GM13976 (cell line): ENCODE data around the gene DCAF4.

Experiments
- DNase-seq: peaks from one replicate; pipeline ENCODE4 v3.0.0; 2012; ENCODE audit warnings: low spot score
- in situ Hi-C: fragments of 300-500 bp; cut with MboI; formaldehyde crosslinking; loops from one replicate; pipeline ENCODE4 v1.12.0; 2022; ENCODE audit warnings: low sequenced_read_pairs, mixed read lengths, inconsistent platforms; ENCODE audit not compliant: unreplicated experiment
- TF ChIP-seq, protein P1 (sequence below): IDR thresholded peaks from 2 replicates; pipeline ENCODE4 v1.5.1; 2012; ENCODE audit warnings: borderline replicate concordance, mild to moderate bottlenecking; ENCODE audit not compliant: insufficient read depth; ENCODE audit errors: extremely low read depth, missing control alignments, control extremely low read depth

DCAF4 gene

GRCh38 chr14:72965249-72965648, 39.0 kb downstream of the DCAF4 start:
- in situ Hi-C loops: no loop called here
- no peak for DNase-seq
- TF ChIP-seq, protein P1, sequence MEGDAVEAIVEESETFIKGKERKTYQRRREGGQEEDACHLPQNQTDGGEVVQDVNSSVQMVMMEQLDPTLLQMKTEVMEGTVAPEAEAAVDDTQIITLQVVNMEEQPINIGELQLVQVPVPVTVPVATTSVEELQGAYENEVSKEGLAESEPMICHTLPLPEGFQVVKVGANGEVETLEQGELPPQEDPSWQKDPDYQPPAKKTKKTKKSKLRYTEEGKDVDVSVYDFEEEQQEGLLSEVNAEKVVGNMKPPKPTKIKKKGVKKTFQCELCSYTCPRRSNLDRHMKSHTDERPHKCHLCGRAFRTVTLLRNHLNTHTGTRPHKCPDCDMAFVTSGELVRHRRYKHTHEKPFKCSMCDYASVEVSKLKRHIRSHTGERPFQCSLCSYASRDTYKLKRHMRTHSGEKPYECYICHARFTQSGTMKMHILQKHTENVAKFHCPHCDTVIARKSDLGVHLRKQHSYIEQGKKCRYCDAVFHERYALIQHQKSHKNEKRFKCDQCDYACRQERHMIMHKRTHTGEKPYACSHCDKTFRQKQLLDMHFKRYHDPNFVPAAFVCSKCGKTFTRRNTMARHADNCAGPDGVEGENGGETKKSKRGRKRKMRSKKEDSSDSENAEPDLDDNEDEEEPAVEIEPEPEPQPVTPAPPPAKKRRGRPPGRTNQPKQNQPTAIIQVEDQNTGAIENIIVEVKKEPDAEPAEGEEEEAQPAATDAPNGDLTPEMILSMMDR: no peak

DNA sequence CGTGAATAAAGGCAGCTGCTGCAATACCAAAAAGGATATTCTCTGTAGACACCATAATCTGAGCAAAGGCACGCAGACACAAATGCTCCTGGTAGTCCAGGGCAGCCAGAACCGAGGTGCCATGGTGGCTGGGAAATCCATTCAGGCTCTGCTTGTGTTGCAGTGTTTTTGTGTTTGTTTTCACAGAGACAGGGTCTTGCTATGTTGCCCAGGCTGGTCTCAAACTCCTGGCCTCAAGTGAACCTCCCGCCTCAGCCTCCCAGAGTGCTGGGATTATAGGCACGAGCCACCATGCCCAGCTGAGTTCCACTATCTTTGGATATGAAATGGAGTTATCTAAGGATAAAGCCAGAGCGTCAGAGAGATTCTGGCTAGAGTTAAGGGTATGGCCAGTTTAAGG, 39.8 kb downstream of the DCAF4 start:
- TF ChIP-seq, protein P1: no peak
- DNase-seq: no peak
- in situ Hi-C loops: no loop called here

- TF ChIP-seq, protein P1: no peak
- in situ Hi-C loops: no loop called here
- DNase-seq: no peak
Measured at GRCh38 chr14:72968316-72968715, 42.1 kb downstream of the DCAF4 start.

- TF ChIP-seq, protein P1: no peak
- in situ Hi-C loops: no loop called here
- DNase-seq: no peak
Measured at GRCh38 chr14:72970058-72970630, 43.9 kb downstream of the DCAF4 start.

DNA sequence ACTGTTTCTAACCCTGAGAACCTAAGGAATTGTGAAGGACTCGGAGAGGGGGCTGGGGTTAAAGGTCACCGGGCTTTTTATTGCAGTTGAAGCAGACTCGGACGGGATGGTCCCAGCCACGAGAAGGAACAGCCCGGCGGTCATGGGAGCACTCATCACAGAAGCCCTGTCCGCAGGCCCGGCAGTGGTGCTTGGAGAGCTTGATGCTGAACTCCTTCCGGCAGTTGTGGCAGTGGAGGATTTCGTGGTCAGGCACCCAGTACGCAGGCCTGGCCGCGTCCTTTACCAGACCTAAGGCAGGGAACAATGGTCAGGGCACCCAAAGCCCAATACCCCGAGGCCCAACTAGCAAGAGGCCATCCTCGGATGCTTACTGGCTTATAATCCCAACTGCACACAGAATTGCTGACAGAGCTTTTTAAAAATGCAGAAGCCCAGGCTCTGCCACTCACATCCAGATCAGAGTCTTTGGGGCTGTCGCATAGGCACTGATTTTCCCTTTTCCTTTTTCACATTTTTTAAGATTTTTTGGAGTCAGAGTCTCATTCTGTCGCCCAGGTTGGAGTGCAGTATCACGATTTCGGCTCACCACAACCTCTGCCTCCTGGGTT, 44.7 kb downstream of the DCAF4 start:
- in situ Hi-C loops: no loop called here
- DNase-seq: no peak
- TF ChIP-seq, protein P1: no peak

DNA sequence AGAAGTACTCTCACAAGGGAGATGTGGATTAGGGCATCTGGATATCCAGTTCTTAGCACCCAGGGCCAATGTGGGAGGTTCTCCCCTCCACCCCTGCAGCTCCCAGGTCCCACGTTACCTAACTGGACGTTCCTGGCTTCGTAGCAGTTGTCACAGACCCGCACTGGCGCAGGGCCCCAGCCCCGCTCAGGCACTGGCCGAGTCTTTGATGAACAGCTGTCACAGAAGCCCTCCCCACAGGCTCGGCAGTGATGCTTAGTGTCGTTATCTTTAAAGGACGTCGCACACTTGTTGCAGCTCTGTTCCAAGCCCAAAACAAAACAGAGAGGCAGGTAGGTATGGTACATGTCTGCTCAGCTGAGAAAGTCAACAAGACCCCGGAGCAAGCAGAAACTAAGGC, 48.4 kb downstream of the DCAF4 start:
- no peak for DNase-seq
- in situ Hi-C loops: no loop called here
- TF ChIP-seq, protein P1: no peak

DNA sequence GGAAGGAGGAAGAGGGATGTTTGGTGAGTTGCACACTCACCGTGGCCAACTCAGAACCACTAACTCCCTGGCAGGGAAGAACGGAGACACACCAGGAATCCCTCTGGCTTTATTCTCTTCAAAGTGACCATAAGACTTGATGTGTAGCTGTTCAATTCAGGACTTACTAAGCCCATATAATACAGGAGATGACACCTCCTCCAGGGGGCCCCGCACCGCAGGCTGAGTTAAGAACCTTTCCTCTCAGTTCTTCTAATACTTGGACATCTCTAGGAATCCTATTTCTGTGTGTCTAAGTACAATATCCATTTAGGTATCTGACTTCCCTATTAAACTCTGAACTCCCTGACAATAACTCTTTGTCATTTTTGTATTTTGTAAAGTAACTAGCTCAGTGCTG, 49.5 kb downstream of the DCAF4 start:
- in situ Hi-C loops: no loop called here
- TF ChIP-seq, protein P1: no peak
- no peak for DNase-seq
